Neural cell (in vitro differentiated cells): Measurements from ENCODE around the gene STK38.

ENCODE experiments used
- CTCF ChIP-seq: fragments of 450-650 bp; IDR thresholded peaks from 2 replicates; pipeline ENCODE4 v1.5.1; 2014; ENCODE audit warnings: antibody characterized with exemption, mild to moderate bottlenecking, moderate library complexity; ENCODE audit not compliant: poor library complexity, severe bottlenecking
- EP300 ChIP-seq: fragments of 450-650 bp; conservative IDR thresholded peaks from 2 replicates; pipeline ENCODE4 v1.6.1; 2014; ENCODE audit warnings: antibody characterized with exemption, mild to moderate bottlenecking, moderate library complexity; ENCODE audit not compliant: poor library complexity, severe bottlenecking
- EZH2 ChIP-seq: fragments of 200-600, 300-800 bp; shearing (Covaris generic), sonication (generic); IDR thresholded peaks from 2 replicates; pipeline ENCODE4 v1.6.1; 2014; ENCODE audit warnings: antibody characterized with exemption, low read length, borderline replicate concordance, mild to moderate bottlenecking; ENCODE audit not compliant: insufficient read depth, poor library complexity, severe bottlenecking
- POLR2AphosphoS5 ChIP-seq: IDR thresholded peaks from 2 replicates; pipeline ENCODE4 v1.6.1; 2012
- RAD21 ChIP-seq: fragments of 450-650 bp; conservative IDR thresholded peaks from 2 replicates; pipeline ENCODE4 v1.6.1; 2014; ENCODE audit warnings: antibody characterized with exemption, mild to moderate bottlenecking, moderate library complexity
- SMC3 ChIP-seq: fragments of 450-650 bp; conservative IDR thresholded peaks from 2 replicates; pipeline ENCODE4 v1.6.1; 2014; ENCODE audit warnings: antibody characterized with exemption, mild to moderate bottlenecking, moderate library complexity; ENCODE audit not compliant: poor library complexity
- TAF1 ChIP-seq: IDR thresholded peaks from 2 replicates; pipeline ENCODE4 v1.6.1; 2012; ENCODE audit warnings: low read depth
- TF ChIP-seq, protein P1 (sequence below): IDR thresholded peaks from 2 replicates; pipeline ENCODE4 v1.6.1; 2012; ENCODE audit warnings: borderline replicate concordance

- TF ChIP-seq POLR2AphosphoS5, result no peak
- no peak for TF ChIP-seq CTCF
- TF ChIP-seq TAF1, result no peak
- no peak for TF ChIP-seq EZH2
- TF ChIP-seq, protein P1, sequence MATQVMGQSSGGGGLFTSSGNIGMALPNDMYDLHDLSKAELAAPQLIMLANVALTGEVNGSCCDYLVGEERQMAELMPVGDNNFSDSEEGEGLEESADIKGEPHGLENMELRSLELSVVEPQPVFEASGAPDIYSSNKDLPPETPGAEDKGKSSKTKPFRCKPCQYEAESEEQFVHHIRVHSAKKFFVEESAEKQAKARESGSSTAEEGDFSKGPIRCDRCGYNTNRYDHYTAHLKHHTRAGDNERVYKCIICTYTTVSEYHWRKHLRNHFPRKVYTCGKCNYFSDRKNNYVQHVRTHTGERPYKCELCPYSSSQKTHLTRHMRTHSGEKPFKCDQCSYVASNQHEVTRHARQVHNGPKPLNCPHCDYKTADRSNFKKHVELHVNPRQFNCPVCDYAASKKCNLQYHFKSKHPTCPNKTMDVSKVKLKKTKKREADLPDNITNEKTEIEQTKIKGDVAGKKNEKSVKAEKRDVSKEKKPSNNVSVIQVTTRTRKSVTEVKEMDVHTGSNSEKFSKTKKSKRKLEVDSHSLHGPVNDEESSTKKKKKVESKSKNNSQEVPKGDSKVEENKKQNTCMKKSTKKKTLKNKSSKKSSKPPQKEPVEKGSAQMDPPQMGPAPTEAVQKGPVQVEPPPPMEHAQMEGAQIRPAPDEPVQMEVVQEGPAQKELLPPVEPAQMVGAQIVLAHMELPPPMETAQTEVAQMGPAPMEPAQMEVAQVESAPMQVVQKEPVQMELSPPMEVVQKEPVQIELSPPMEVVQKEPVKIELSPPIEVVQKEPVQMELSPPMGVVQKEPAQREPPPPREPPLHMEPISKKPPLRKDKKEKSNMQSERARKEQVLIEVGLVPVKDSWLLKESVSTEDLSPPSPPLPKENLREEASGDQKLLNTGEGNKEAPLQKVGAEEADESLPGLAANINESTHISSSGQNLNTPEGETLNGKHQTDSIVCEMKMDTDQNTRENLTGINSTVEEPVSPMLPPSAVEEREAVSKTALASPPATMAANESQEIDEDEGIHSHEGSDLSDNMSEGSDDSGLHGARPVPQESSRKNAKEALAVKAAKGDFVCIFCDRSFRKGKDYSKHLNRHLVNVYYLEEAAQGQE, result no peak
- no peak for TF ChIP-seq SMC3
- no peak for TF ChIP-seq EP300
- no peak for TF ChIP-seq RAD21
Observed at GRCh38 chr6:36492621-36493020, 54.7 kb downstream of the STK38 start.
